ENCODE data around the gene PRDX3.
"Not testable (repeated sequence)": the region's sequence is repeated elsewhere in the genome, so short reads cannot be mapped to it uniquely, and the experiment has no call there.

Gene PRDX3

GRCh38 chr10:119161680-119162451 lies 16.7 kb downstream of the PRDX3 start:
- CTCF ChIA-PET = no interaction called here
- no peak for TF ChIP-seq CTCF (conservative IDR thresholded peaks at IDR 0.05; ENCODE audit: low read depth)
- H3K27ac ChIP-seq = peak overlapping the region; percentile 28; the same call in 1 of the 2 replicates
- POLR2A ChIA-PET (ENCODE audit: low non-redundant PET) = interaction anchor here (0.6 kb wide), 1 partner anchor 86 kb away, joined by 4 read pairs; no protein-coding TSS in a partner anchor
- no peak for DNase-seq (ENCODE audit: low spot score)

DNA sequence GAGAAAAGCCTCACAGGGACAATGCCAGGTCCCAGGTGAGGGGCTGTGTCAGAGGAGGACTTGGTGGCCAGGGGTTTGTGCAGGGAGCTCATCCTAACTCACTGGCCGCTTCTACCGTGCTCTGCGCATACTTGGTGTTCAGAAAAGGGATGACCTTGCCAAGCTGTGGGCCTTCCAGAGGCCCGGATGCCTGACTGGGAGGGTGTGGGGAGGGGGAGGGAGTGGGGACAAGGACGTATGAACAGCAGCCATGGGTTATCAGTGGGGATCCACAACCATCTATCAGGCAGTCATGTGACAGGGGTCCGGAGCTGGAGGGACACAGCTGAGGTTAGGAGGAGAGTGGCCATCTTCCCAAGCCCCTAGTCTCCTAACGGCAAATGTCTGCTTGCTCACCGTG lies 19.3 kb downstream of the PRDX3 start:
- ChIA-PET CTCF (interaction anchor here (0.6 to 1.0 kb wide), 3 partner anchors 29 to 50 kb away, joined by 3 to 4 read pairs (median 3); no protein-coding TSS in a partner anchor), POLR2A (ENCODE audit: low non-redundant PET) (no interaction called here)
- H3K27ac ChIP-seq = no peak overlapping the region
- no peak for DNase-seq (ENCODE audit: low spot score)
- no peak for TF ChIP-seq CTCF (conservative IDR thresholded peaks at IDR 0.05; ENCODE audit: low read depth)

DNA sequence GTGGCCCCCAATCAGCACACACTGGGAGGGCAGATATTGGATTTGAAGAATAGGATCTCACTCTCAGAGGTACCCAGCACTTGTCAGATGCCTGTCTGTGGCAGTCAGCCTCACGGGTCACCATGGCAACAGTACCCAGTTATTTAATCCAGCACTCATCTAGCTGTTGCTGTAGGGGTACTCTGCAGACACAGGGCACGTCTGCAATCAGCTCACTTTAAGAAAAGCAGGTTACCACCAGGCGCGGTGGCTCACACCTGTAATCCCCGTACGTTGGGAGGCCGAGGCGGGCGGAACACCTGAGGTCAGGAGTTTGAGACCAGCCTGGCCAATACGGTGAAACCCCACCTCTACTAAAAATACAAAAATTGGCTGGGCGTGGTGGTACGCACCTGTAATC lies 25.0 kb downstream of the PRDX3 start:
- no peak overlapping the region for H3K27ac ChIP-seq
- no peak for DNase-seq (ENCODE audit: low spot score)
- TF ChIP-seq CTCF (conservative IDR thresholded peaks at IDR 0.05; ENCODE audit: low read depth) = no peak
- ChIA-PET CTCF (no interaction called here), POLR2A (ENCODE audit: low non-redundant PET) (no interaction called here)

DNA sequence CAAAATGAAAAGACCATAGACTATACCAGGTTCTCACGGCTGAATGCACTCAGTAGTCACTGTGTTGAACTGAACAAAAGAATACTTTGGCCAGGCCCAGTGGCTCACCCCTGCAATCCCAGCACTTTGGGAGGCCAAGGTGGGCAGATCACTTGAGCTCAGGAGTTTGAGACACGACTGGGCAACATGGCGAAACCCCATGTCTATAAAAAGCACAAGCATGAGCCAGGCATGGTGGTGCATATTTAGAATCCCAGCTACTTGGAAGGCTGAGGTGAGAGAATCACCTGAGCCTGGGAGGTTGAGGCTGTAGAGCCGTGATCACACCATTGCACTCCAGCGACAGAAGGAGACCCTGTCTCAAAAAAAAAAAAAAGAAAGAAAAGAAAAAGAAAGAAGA lies 25.6 kb downstream of the PRDX3 start:
- TF ChIP-seq CTCF (conservative IDR thresholded peaks at IDR 0.05; ENCODE audit: low read depth) = no peak
- H3K27ac ChIP-seq = no peak overlapping the region
- DNase-seq (ENCODE audit: low spot score) = no peak
- ChIA-PET CTCF (no interaction called here), POLR2A (ENCODE audit: low non-redundant PET) (no interaction called here)

DNA sequence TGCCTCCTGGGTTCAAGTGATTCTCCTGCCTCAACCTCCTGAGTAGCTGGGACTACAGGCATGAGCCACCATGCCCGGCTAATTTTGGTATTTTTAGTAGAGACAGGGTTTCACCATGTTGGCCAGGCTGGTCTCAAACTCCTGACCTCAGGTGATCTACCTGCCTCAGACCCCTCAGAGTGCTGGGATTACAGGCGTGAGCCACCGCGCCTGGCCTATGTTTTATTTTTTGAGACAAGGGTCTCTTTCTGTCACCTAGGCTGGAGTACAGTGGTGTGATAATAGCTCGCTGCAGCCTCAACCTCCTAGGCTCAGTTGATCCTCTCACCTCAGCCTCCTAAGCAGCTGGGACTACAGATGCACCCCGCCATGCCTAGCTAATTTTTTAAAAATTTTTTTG lies 27.0 kb downstream of the PRDX3 start:
- POLR2A ChIA-PET (ENCODE audit: low non-redundant PET) = not testable (repeated sequence)
- CTCF ChIA-PET = interaction anchor here (0.6 kb wide), 1 partner anchor 204 kb away, joined by 4 read pairs; no protein-coding TSS in a partner anchor

GRCh38 chr10:119149729-119150128 lies 28.9 kb downstream of the PRDX3 start:
- POLR2A ChIA-PET (ENCODE audit: low non-redundant PET) = no interaction called here

More for the DNA sequence above, 27.0 kb downstream of the PRDX3 start:
- not testable (repeated sequence) for H3K27ac ChIP-seq; DNase-seq (ENCODE audit: low spot score)

More at GRCh38 chr10:119149729-119150128, 28.9 kb downstream of the PRDX3 start:
- TF ChIP-seq CTCF (conservative IDR thresholded peaks at IDR 0.05; ENCODE audit: low read depth) = no peak
- CTCF ChIA-PET = no interaction called here
- no peak for DNase-seq (ENCODE audit: low spot score)
- H3K27ac ChIP-seq = no peak overlapping the region

All from RWPE1 (cell line).